ENCODE measurements around the gene SEMA4C. TPM values are rescaled to one million over a fixed set of nuclear protein-coding genes. Genes with fewer than 3 reads are reported as not detected.

The SEMA4C gene
- polyA plus RNA-seq, 1 of the 3 experiments (the other 2 are of a cell fraction) = 34.8 TPM

GRCh38 chr2:96853321-96853720 lies 16.6 kb downstream of the SEMA4C start (continued):
- no peak for TF ChIP-seq CTCF (IDR thresholded peaks at IDR 0.05)

GRCh38 chr2:96852667-96853066 lies 17.2 kb downstream of the SEMA4C start:
- ChIA-PET POLR2A (interaction anchor here (1.2 kb wide), 1 partner anchor 10 kb away, joined by 3 read pairs; no protein-coding TSS in a partner anchor), CTCF (interaction anchor here (4.3 kb wide), 1 partner anchor 99 kb away, joined by 21 read pairs; no protein-coding TSS in a partner anchor)
- 96% methylated on average over 6 of the region's 6 CpGs for WGBS (ENCODE audit: low lambda C conversion rate)

GRCh38 chr2:96848264-96848663 lies 21.6 kb downstream of the SEMA4C start:
- Histone ChIP-seq H3K27me3 (ENCODE audit: insufficient read depth) (no peaks in the 10 kb centered on the region), H3K4me1 (ENCODE audit: control insufficient read depth in 1 of 2, insufficient read depth in 2 of 2, low read depth in 1 of 2, low read length in 1 of 2) (no peaks in the 10 kb centered on the region; a peak in 1 of 4 replicates), H3K9me2 (no peaks in the 10 kb centered on the region), H3K9ac (no peak overlapping the region), H3K27ac (ENCODE audit: low read depth in 2 of 2, low read length in 1 of 2) (no peak overlapping the region), H3K36me3 (replicated peaks in 1 of 2; ENCODE audit: control insufficient read depth in 1 of 2, insufficient read depth in 2 of 2, low read length in 1 of 2) (peaks cover 9 to 20% of the 10 kb centered on the region in 2 experiments), H3K4me2 (no peak overlapping the region), H3F3A (replicated peaks; ENCODE audit: insufficient read depth) (no peaks in the 10 kb centered on the region), H3K9me3 (no peaks in the 10 kb centered on the region), H3K79me2 (ENCODE audit: insufficient read depth) (no peaks in the 10 kb centered on the region), H3K4me3 (ENCODE audit: low read depth in 2 of 2, low read length in 1 of 2) (no peak overlapping the region), H4K20me1 (ENCODE audit: insufficient read depth) (no peaks in the 10 kb centered on the region), H2AFZ (ENCODE audit: low read depth) (no peak overlapping the region)
- WGBS (ENCODE audit: low lambda C conversion rate) = 92% methylated on average over 5 of the region's 9 CpGs
- POLR2A ChIA-PET = no interaction called here
- no peak for DNase-seq
- CTCF ChIA-PET = interaction anchor here (3.0 kb wide), 1 partner anchor 103 kb away, joined by 13 read pairs; no protein-coding TSS in a partner anchor
- TF ChIP-seq EP300 (IDR thresholded peaks at IDR 0.05; ENCODE audit: borderline replicate concordance in 1 of 2, low read depth in 1 of 2, low read length in 1 of 2) (no peak), ZBTB33 (IDR thresholded peaks at IDR 0.05; ENCODE audit: borderline replicate concordance, low read depth) (no peak), IRF3 (IDR thresholded peaks at IDR 0.05; ENCODE audit: low read depth, low read length) (no peak), ELF1 (IDR thresholded peaks at IDR 0.05) (no peak), RXRA (IDR thresholded peaks at IDR 0.05; ENCODE audit: borderline replicate concordance, low read depth) (no peak), USF1 (IDR thresholded peaks at IDR 0.05; ENCODE audit: borderline replicate concordance, low read depth) (no peak), GATA2 (CRISPR knock-in tag; IDR thresholded peaks at IDR 0.05) (no peak), USF2 (IDR thresholded peaks at IDR 0.05; ENCODE audit: borderline replicate concordance, low read depth, low read length) (no peak)

More at GRCh38 chr2:96852667-96853066, 17.2 kb downstream of the SEMA4C start:
- Histone ChIP-seq H3K27ac (ENCODE audit: low read depth in 2 of 2, low read length in 1 of 2) (no peak overlapping the region), H3K36me3 (replicated peaks in 1 of 2; ENCODE audit: control insufficient read depth in 1 of 2, insufficient read depth in 2 of 2, low read length in 1 of 2) (peaks cover 9 to 20% of the 10 kb centered on the region in 2 experiments), H3K9me3 (no peaks in the 10 kb centered on the region), H3K4me3 (ENCODE audit: low read depth in 2 of 2, low read length in 1 of 2) (no peak overlapping the region), H3K9ac (no peak overlapping the region), H3K9me2 (no peaks in the 10 kb centered on the region), H3K79me2 (ENCODE audit: insufficient read depth) (peaks cover 32% of the 10 kb centered on the region), H3K4me2 (no peak overlapping the region), H3K27me3 (ENCODE audit: insufficient read depth) (no peaks in the 10 kb centered on the region), H3F3A (replicated peaks; ENCODE audit: insufficient read depth) (no peaks in the 10 kb centered on the region), H3K4me1 (ENCODE audit: control insufficient read depth in 1 of 2, insufficient read depth in 2 of 2, low read depth in 1 of 2, low read length in 1 of 2) (peaks cover 0 to 8% of the 10 kb centered on the region in 2 experiments; a peak in 1 of 4 replicates), H4K20me1 (ENCODE audit: insufficient read depth) (no peaks in the 10 kb centered on the region), H2AFZ (ENCODE audit: low read depth) (no peak overlapping the region)
- no peak for DNase-seq
- TF ChIP-seq YY1 (IDR thresholded peaks at IDR 0.05; ENCODE audit: low read depth) (no peak), FOXM1 (IDR thresholded peaks at IDR 0.05; ENCODE audit: low read depth) (no peak), NFIC (IDR thresholded peaks at IDR 0.05; ENCODE audit: borderline replicate concordance) (no peak), EP300 (IDR thresholded peaks at IDR 0.05; ENCODE audit: borderline replicate concordance in 1 of 2, low read depth in 1 of 2, low read length in 1 of 2) (no peak), TCF12 (IDR thresholded peaks at IDR 0.05) (no peak), POLR2AphosphoS5 (IDR thresholded peaks at IDR 0.05; ENCODE audit: low read depth, low read length) (no peak), TAF1 (IDR thresholded peaks at IDR 0.05; ENCODE audit: borderline replicate concordance, low read depth, low read length) (no peak), ELF1 (IDR thresholded peaks at IDR 0.05) (no peak), RXRA (IDR thresholded peaks at IDR 0.05; ENCODE audit: borderline replicate concordance, low read depth) (no peak), TEAD4 (IDR thresholded peaks at IDR 0.05; ENCODE audit: borderline replicate concordance, insufficient read depth) (no peak), FOXJ3 (CRISPR knock-in tag; IDR thresholded peaks at IDR 0.05) (no peak), USF2 (IDR thresholded peaks at IDR 0.05; ENCODE audit: borderline replicate concordance, low read depth, low read length) (no peak), GABPA (IDR thresholded peaks at IDR 0.05; ENCODE audit: low read depth) (no peak)

All from SK-N-SH (cell line).